Tibial artery (tissue), 4 donors: ENCODE measurements around the gene CITED2.

Experiments used
- DNase-seq, 2 donors: peaks; one replicate each; pipeline ENCODE4 v3.0.0-alpha.2; 2019
- H3K27ac ChIP-seq, 2 donors: fragments of 200-600 bp; sonication (generic) in 1 of 2; 1 replicate in 1 of 2; 2 replicates in 1 of 2; pipeline ENCODE4 v1.5.1; 2018 to 2019; ENCODE audit warnings: mild to moderate bottlenecking in 1 of 2
- H3K27me3 ChIP-seq, 2 donors: fragments of 200-600 bp; sonication (generic) in 1 of 2; one replicate each; pipeline versions ENCODE4 v1.5.1 to v1.6.0; 2016 to 2019
- H3K36me3 ChIP-seq, 3 donors: fragments of 200-600 bp; sonication (generic) in 2 of 3; one replicate each; pipeline ENCODE4 v1.5.1; 2016 to 2019; ENCODE audit warnings: mild to moderate bottlenecking in 2 of 3
- H3K4me1 ChIP-seq, 4 donors: fragments of 200-600 bp; sonication (generic) in 2 of 4; 1 replicate in 3 of 4; 2 replicates in 1 of 4; pipeline ENCODE4 v1.5.1; 2016 to 2019
- H3K4me3 ChIP-seq, 2 donors: fragments of 200-600 bp; sonication (generic) in 1 of 2; 1 replicate in 1 of 2; 2 replicates in 1 of 2; pipeline ENCODE4 v1.5.1; 2018 to 2019; ENCODE audit warnings: mild to moderate bottlenecking in 2 of 2
- H3K9me3 ChIP-seq, 3 donors: fragments of 200-600 bp; sonication (generic) in 1 of 3; one replicate each; pipeline ENCODE4 v1.5.1; 2016 to 2019
- CTCF ChIP-seq, 2 experiments: fragments of 200-600 bp in 1 of 2; fragments of 450-650 bp in 1 of 2; IDR thresholded peaks; one replicate each; pipeline ENCODE4 v1.5.1; 2017 to 2019; ENCODE audit warnings: antibody characterized with exemption in 2 of 2, mild to moderate bottlenecking in 1 of 2, moderate library complexity in 1 of 2
- intact Hi-C: fragments of 100-400 bp; cut with DNase I; formaldehyde crosslinking; loops from one replicate; pipeline ENCODE4 v1.15.0; 2023; ENCODE audit warnings: low total_unique reads

CITED2 gene

GRCh38 chr6:139374357-139375225 is at the start of gene CITED2:
Gene CITED2 (minus strand): TSS chr6:139374648. CDS start chr6:139373944, 704 bp downstream.
- DNase-seq, result peak; percentile 94 to 96
- intact Hi-C loops, result loop anchor here (10.0 kb wide), 3 partner anchors 160 to 600 kb away; no protein-coding TSS in a partner anchor
- TF ChIP-seq CTCF (IDR thresholded peaks at IDR 0.05), result peak; percentile 24 to 38

GRCh38 chr6:139423037-139423703 is 48.7 kb upstream of the CITED2 start:
- DNase-seq, result no peak
- H3K9me3 ChIP-seq, result no peaks in the 10 kb centered on the region
- no peak overlapping the region for H3K4me3 ChIP-seq
- no peaks in the 10 kb centered on the region for H3K27me3 ChIP-seq
- TF ChIP-seq CTCF (IDR thresholded peaks at IDR 0.05), result no peak
- intact Hi-C loops, result no loop called here
- no peaks in the 10 kb centered on the region for H3K4me1 ChIP-seq
- no peaks in the 10 kb centered on the region for H3K36me3 ChIP-seq
- no peak overlapping the region for H3K27ac ChIP-seq

More at GRCh38 chr6:139374357-139375225, at the start of gene CITED2:
- H3K4me3 ChIP-seq, result peak within 1 kb of the TSS; percentile 74 to 89
- H3K27me3 ChIP-seq, result no peaks in the 10 kb centered on the region
- H3K27ac ChIP-seq, result peak within 1 kb of the TSS; percentile 89 to 95
- H3K36me3 ChIP-seq, result peaks cover 11 to 25% (median 17%) of the 10 kb centered on the region in 3 donors
- H3K9me3 ChIP-seq, result no peaks in the 10 kb centered on the region
- peaks cover 0 to 22% (median 17%) of the 10 kb centered on the region in 4 donors for H3K4me1 ChIP-seq

GRCh38 chr6:139422105-139423036 is 47.9 kb upstream of the CITED2 start:
- H3K27me3 ChIP-seq, result no peaks in the 10 kb centered on the region
- no peaks in the 10 kb centered on the region for H3K36me3 ChIP-seq
- no peak overlapping the region for H3K27ac ChIP-seq
- no peak for DNase-seq
- H3K9me3 ChIP-seq, result no peaks in the 10 kb centered on the region
- no peak for TF ChIP-seq CTCF (IDR thresholded peaks at IDR 0.05)
- H3K4me1 ChIP-seq, result no peaks in the 10 kb centered on the region
- intact Hi-C loops, result no loop called here
- no peak overlapping the region for H3K4me3 ChIP-seq

GRCh38 chr6:139418481-139419132 is 44.2 kb upstream of the CITED2 start:
- TF ChIP-seq CTCF (IDR thresholded peaks at IDR 0.05), result no peak
- DNase-seq, result no peak
- intact Hi-C loops, result no loop called here
- Histone ChIP-seq H3K9me3 (no peaks in the 10 kb centered on the region), H3K27ac (no peak overlapping the region), H3K4me3 (no peak overlapping the region), H3K4me1 (no peaks in the 10 kb centered on the region), H3K36me3 (no peaks in the 10 kb centered on the region), H3K27me3 (no peaks in the 10 kb centered on the region)

GRCh38 chr6:139416146-139416545 is 41.7 kb upstream of the CITED2 start:
- H3K9me3 ChIP-seq, result no peaks in the 10 kb centered on the region
- H3K27me3 ChIP-seq, result no peaks in the 10 kb centered on the region
- no peaks in the 10 kb centered on the region for H3K36me3 ChIP-seq
- no peak overlapping the region for H3K4me3 ChIP-seq
- H3K27ac ChIP-seq, result no peak overlapping the region
- intact Hi-C loops, result no loop called here
- no peak for TF ChIP-seq CTCF (IDR thresholded peaks at IDR 0.05)
- H3K4me1 ChIP-seq, result no peaks in the 10 kb centered on the region
- no peak for DNase-seq
